NCI-H510A treated with DMSO at 0.1 percent for 48 hours (cell line): ENCODE data around the gene C13orf46.

Source experiments
- DNase-seq: peaks from one replicate; lab custom pipeline; 2025; lab: John Stamatoyannopoulos, UW

C13orf46 gene

GRCh38 chr13:113970810-113971470, 2.9 kb downstream of the C13orf46 start:
- DNase-seq: no peak

- peak; percentile 8 for DNase-seq
Observed at GRCh38 chr13:113969973-113970611, 3.8 kb downstream of the C13orf46 start.

- DNase-seq: no peak
Observed at GRCh38 chr13:113969311-113969972, 4.4 kb downstream of the C13orf46 start.

- DNase-seq: no peak
Observed at GRCh38 chr13:113968463-113969310, 5.2 kb downstream of the C13orf46 start.

- no peak for DNase-seq
Observed at GRCh38 chr13:113967729-113968462, 6.0 kb downstream of the C13orf46 start.

- no peak for DNase-seq
Observed at GRCh38 chr13:113967206-113967720, 6.6 kb downstream of the C13orf46 start.

GRCh38 chr13:113965968-113966884, 7.7 kb downstream of the C13orf46 start:
- DNase-seq: no peak

- no peak for DNase-seq
Observed at GRCh38 chr13:113965383-113965874, 8.4 kb downstream of the C13orf46 start.

- no peak for DNase-seq
Observed at GRCh38 chr13:113964251-113964995, 9.5 kb downstream of the C13orf46 start.

GRCh38 chr13:113963376-113963775, 10.5 kb downstream of the C13orf46 start:
- DNase-seq: no peak

- no peak for DNase-seq
Observed at GRCh38 chr13:113962975-113963374, 10.9 kb downstream of the C13orf46 start.

GRCh38 chr13:113962386-113962785, 11.5 kb downstream of the C13orf46 start:
- no peak for DNase-seq

GRCh38 chr13:113960276-113960948, 13.5 kb downstream of the C13orf46 start:
- DNase-seq: no peak

- no peak for DNase-seq
Observed at GRCh38 chr13:113959198-113959597, 14.7 kb downstream of the C13orf46 start.

GRCh38 chr13:113958373-113958772, 15.5 kb downstream of the C13orf46 start:
- no peak for DNase-seq

GRCh38 chr13:113956571-113956970, 17.3 kb downstream of the C13orf46 start:
- DNase-seq: no peak

GRCh38 chr13:113955691-113956090, 18.2 kb downstream of the C13orf46 start:
- DNase-seq: no peak

- no peak for DNase-seq
Observed at GRCh38 chr13:113955235-113955634, 18.6 kb downstream of the C13orf46 start.
